GM10266 (cell line): ENCODE measurements around the gene SRSF8.

ENCODE experiments used
- DNase-seq: peaks from one replicate; pipeline ENCODE4 v3.0.0; 2012; ENCODE audit errors: extremely low spot score
- TF ChIP-seq, protein P1 (sequence below): IDR thresholded peaks from 2 replicates; pipeline ENCODE4 v1.5.1; 2012; ENCODE audit warnings: mild to moderate bottlenecking, low read depth; ENCODE audit not compliant: control insufficient read depth, insufficient read depth; ENCODE audit errors: missing control alignments

The SRSF8 gene

DNA sequence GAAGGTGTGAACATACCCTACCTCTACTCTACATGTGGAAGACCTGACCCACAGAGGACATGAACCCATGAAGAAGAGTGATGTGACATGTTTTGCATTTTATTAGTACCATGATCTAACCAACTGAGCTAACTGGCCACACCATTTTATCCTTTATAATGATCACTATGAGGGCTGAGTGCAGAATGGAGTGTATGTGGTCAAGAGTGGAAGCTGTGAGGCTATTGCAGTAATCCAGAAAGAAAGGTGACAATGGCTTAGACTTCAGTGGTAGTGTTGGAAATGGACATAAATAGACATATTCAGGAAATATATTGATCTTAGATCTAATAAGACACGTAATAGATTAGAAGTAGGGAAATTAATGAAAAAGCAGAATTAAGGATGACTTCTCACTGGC lies 3.8 kb downstream of the SRSF8 start:
- TF ChIP-seq, protein P1, sequence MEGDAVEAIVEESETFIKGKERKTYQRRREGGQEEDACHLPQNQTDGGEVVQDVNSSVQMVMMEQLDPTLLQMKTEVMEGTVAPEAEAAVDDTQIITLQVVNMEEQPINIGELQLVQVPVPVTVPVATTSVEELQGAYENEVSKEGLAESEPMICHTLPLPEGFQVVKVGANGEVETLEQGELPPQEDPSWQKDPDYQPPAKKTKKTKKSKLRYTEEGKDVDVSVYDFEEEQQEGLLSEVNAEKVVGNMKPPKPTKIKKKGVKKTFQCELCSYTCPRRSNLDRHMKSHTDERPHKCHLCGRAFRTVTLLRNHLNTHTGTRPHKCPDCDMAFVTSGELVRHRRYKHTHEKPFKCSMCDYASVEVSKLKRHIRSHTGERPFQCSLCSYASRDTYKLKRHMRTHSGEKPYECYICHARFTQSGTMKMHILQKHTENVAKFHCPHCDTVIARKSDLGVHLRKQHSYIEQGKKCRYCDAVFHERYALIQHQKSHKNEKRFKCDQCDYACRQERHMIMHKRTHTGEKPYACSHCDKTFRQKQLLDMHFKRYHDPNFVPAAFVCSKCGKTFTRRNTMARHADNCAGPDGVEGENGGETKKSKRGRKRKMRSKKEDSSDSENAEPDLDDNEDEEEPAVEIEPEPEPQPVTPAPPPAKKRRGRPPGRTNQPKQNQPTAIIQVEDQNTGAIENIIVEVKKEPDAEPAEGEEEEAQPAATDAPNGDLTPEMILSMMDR: no peak
- DNase-seq: no peak

DNA sequence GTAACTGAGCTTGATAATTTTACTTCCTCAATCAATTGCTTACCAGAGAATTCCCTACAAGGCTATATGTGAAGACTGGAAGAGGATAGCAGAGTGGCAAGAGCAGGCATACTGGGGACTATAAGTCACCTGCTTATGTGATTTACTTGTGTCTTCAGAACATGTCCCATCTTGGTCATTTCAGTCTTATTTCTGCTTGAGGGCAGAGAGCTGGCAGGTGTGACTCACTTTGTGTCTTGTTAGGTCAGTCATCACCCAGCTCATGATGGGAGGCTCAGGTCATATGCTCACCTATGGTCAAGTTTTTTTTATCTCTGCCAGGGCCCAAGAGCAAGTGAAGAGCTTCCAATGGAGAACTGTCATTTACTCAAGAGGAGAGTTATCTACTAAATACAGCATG lies 6.2 kb downstream of the SRSF8 start:
- DNase-seq: no peak
- TF ChIP-seq, protein P1: no peak

DNA sequence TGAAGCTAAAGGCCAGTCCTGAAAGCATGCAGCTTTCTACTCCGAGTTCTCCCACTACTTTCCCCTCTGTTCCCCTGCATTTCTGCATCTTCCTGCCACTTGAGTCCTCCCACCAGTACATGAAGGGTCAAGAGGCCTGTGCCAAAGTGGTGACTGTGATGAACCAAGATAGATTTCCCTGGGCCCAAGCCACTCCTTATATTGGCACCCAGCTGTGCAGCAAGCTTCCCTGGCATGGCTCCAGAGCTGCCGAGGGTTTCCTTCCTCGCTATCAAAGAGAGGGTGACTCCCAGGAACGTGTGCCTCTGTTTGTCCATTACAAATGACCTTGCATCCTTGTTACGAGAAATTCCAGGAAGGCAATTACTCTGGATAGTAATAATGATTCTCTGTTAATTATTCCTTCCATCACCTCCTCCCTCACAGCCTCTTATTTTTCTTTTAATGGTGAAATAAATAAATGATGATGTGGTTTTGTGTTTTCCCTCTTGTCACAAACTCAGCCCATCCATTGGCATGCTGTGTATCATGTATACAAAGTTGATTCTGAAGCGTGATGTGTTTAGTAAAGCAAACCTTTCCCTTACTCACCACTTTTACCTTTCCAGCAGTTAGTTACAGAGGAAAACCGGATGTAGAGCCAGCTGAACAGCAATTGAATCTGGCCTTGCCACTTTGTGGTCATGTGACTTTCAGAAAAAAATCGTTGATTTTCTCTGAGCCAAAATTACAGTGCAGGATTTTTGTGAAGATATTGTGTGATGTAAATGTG lies 8.3 kb downstream of the SRSF8 start:
- no peak for DNase-seq
- TF ChIP-seq, protein P1: no peak

DNA sequence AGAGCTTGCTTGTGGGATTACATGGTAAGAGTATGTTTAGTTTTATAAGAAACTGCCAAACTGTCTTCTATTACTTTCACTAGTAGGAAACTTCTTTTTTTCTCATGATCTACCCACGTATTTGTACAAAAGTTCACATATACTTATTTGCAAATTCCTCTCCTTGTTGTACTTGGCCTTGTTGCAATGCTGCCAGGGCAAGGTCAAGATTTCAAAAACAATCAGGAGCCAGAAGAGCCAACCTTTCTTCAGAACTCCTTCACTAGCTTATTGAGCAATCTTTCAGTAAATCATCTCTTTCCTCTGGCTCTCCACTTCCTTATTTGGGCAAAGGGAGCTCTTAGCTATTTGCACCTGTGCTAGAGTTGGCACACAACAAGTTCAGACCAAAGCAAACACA lies 9.7 kb downstream of the SRSF8 start:
- DNase-seq: no peak
- TF ChIP-seq, protein P1: no peak

DNA sequence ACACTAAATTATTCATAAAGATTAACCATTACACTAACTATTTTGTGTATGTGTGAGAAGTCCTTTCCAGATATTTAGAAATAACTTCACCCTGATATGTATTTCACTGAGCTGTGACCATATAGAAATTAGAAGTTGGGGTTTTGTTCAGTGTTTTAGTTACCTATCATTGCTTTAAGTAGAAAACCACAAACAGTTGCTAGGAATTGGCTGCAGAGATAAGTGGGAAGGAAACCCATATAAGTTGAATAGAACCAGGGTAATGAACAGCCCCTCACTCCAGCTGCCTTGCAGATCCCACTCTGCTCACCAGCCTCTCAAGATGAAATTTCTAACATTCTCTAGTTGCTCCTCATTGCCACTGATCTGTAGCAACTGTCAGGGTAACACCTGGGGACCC lies 10.3 kb downstream of the SRSF8 start:
- no peak for DNase-seq
- TF ChIP-seq, protein P1: no peak

DNA sequence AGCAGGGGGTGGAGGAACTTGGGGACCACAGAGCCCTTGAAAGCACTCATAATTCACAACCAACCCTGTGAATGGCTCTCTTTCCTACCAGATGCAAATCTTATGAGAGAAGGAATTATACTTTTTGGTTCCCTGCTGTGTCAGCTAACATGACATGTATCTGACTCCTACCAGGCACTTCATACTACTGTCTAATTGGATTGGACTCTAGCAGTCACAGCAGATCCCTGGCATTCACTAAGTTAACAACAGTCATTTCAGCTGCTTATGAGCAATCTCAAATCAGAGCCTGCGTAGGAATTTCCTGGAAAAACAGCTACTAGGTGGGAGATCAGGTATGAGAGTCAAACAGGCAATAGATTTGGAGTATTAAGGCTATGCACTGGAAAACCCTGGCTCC lies 11.8 kb downstream of the SRSF8 start:
- TF ChIP-seq, protein P1: no peak

DNA sequence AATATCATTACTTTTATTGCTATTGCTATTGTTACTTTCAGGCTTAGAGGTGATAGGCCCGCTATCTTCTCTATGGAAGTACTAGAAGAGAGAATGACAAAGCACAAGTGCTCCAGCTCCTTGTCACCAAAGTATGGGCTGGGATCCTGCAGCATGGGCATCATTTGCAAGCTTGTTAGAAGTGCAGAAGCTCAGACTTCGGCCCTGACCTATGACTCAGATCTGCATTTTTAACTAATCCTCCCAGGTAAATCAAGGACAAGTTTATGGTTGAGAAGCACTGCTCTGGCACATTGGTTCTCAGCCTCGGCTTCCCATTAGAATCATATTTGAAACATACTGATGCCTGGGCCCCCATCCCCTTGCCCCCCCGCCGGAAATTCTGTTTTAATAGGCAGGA lies 14.3 kb downstream of the SRSF8 start:
- TF ChIP-seq, protein P1: no peak
- DNase-seq: no peak

More for the DNA sequence above, 11.8 kb downstream of the SRSF8 start:
- DNase-seq: no peak
